GM21576 (cell line): ENCODE measurements around the gene CTNND2.

Experiments
- ATAC-seq: cut with Tn5 transposase; IDR thresholded peaks from one replicate; pipeline ENCODE4 v1.9.1; 2021; ENCODE audit warnings: mild to moderate bottlenecking, moderate library complexity; ENCODE audit not compliant: unreplicated experiment

The CTNND2 gene

DNA sequence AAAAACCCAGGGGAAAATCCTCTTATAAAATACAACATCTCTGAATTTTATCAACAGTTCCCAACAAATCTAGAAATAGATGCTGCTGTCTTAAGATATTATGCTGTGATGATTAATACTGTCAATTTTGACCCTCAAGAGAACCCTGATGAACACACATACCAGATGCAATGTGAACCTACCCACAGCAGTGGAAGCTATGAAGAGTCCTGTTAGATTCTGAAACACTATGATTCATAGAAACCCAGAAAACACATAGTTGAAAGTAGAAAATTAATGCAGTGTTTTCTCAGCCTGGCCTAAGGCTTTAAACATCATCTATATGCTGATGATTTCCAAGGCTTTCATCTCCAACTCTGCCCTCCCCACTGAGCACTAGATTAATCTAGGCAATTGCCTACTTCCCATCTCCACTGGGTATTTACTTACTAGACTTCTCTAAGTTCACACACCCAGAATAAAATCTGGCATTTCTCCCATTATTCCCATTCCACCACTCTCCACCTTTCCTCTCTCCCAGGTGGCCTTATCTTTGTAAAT, 296.2 kb downstream of the CTNND2 start:
- no peak for ATAC-seq

DNA sequence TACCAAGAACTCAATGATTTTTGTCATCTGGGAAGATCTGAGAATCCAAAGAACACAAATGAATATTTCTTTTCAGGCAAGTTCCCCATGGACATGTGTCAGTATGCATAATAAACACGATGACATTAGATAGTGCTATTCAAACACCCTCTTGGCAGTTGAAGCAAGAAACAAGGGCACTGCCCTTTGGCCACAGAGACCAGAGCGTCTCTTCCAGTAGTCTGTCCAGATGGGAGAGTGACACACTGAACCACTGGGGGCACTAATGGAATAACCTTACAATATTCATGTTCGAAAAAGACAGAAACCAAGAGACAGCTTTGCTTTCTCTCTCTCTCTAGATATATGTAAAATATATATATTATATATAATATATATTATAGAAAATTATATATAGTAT, 301.9 kb downstream of the CTNND2 start:
- no peak for ATAC-seq

DNA sequence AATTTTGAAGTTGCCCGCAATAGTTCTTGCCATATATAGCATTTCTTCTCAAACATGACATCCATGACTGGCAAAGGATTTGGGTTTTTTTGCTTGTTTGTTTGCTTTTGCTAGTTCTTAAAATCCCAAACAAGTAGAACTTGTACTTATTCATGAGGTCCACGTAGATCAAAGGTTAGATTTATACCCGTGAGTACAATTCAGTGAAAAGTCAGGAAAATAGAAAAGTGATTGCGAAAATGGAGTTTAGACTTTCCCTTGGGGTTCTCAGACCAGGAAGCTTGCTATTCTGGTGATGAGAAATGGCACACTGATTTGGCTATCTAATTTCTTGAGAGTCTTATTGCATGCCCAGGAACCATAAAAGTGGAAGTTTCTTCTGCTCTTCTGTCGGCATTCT, 304.7 kb downstream of the CTNND2 start:
- ATAC-seq = no peak

DNA sequence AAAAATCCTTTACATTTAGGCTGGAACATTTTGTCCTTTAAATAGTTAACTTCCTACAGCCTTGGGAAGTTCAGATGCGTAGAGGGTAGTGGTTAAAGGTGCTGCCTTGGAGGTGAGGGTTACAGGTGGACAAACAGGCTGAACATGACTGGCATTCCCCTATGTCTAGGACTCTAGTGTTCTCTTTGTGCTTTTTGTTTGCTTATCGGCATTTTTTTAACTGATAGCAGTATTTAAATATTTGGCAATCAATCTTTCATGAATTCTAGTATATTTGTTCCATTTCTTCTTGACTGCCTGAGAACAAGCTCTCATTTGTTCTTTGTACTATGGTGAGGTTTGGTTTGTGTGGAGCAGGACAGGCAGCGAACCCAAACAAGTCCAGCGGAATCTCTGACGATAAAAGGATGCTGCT, 307.6 kb downstream of the CTNND2 start:
- ATAC-seq = no peak

DNA sequence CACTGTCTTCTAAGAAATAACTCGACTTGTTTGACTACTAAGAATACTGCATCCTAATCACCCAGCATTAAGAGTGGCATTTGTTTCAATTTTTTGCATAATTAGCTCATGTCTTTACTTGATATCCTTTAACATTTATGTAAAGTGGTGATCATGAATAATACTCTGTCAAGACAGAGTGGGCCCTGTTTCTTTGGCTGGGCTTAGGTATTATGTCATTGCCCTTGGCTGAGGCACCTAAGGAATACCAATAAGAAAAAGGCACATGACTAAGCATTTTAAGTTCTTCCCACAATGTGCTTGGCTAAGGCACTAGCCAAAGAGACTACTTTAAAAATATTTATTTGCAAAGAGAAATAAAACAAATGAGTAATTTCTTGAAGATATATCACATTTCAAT, 308.1 kb downstream of the CTNND2 start:
- no peak for ATAC-seq

DNA sequence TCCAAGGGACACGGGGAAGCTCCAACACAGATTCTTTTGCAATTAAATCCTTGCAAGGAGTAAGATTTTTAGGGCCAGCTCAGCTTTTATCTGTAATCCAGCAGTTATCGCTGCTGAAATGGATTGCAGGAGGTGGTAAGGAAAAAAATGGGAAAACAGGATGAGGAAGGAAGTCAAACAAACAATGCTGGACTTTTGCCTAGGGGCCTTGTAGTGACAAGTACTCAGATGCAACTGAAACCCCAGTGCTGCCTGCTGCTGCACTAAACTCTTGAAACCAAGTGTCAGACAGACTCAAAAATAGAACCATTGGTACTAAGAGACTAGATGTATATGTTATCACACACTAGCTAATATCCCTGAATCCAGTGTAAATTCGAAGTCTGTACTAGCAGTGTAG, 309.2 kb downstream of the CTNND2 start:
- ATAC-seq = no peak

DNA sequence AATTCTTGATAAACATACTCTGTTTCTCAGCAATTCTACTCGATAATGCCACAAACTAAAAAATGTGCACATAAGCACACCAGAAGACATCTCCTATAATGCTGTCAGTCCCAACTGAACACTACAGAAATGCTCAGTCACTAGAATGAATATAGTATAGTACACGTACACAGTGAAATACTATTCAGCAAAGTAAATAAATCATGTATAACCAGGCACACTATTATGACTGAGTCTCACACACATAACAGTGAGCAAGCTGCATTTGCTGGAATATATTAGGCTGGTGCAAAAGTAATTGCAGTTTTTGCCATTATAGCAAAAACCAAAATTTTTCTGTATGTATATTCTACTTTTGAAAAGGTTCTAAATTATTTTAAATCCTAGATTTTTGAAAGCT, 310.2 kb downstream of the CTNND2 start:
- ATAC-seq = no peak

DNA sequence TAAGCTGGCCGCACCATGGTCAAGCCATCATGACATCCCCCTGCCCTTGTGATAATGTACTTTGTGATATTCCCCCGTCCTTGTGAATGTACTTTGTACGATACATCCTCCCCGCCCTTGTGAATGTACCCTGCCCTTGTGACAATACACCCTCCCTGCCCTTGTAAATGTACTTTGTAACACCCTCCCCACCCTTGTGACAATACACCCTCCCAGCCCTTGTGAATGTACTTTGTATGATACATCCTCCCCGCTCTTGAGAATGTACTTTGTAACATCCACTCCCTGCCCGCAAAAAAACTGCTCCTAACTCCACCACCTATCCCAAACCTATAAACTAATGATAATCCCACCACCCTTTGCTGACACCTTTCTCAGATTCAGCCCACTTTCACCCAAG, 313.8 kb downstream of the CTNND2 start:
- no peak for ATAC-seq

DNA sequence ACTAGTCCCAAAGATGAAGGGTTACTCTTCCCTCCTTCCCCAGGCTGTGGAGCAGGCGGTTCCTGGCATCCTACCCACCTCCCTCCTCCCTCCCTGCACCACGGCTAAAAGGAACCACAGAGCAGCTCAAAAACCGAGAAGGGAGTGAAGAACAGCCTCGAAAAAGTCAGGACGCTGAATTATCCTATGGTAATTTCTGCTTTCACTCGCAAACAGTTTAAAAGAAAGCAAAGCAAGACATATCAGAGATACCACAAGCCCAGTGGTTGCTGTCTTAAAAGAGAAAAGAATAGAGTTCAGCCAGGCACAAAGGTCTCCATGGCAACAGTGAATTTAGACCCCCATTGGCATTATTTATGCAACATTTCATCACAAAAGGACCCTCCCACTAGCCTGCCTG, 315.4 kb downstream of the CTNND2 start:
- no peak for ATAC-seq

DNA sequence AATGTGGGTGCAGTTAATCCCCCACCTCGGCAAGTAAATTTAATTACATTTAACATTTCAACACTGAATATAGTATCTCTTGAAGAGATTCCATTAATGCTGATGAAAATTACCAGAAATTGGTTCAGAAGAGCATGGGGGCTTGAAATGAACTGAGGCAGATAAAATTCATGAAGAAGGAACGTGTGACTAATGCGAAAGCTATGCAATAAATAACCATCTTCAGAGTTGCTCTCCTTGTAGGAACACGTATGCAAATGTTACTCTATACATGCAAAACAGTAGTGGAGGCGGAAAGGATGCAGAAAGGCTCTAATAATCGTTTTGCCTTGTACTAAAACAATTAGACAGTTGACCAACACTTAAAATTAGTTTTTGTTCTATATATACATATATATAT, 320.2 kb downstream of the CTNND2 start:
- ATAC-seq = no peak

DNA sequence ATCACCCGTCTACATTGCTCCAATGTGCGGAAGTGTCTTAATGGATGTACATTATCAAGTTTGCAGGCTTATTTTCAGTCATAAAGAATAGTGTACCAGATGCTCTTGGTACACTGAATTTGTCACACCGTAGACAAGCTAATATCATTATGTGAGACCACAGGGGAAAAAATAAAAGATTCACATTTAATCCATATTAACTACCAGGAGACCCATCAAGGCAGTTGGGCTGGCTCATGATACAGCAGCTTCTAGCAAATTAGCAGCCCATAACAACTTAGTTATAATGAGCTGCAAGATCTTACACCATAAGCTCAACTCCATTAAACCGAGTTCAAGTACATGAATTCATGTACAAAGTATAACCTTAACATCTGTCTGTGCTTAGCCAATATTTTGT, 324.9 kb downstream of the CTNND2 start:
- ATAC-seq = no peak

DNA sequence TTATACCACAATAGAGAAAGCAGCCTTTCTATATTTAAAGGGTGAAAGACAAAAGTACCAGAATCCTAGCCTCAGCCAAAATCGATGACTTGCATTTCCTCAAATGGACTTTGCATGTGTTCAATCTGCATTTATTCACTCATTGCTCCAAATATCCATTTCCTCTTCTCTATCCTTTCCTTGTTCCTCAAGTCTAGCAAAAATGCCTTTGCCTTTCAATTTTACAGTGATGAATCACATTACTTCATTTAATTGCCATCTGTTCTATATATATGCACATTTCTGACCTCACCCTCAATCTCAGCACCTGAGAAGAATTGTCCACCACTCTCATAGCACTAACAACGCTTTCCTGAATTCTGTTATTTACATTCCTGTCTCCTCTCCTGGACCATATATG, 329.5 kb downstream of the CTNND2 start:
- no peak for ATAC-seq

DNA sequence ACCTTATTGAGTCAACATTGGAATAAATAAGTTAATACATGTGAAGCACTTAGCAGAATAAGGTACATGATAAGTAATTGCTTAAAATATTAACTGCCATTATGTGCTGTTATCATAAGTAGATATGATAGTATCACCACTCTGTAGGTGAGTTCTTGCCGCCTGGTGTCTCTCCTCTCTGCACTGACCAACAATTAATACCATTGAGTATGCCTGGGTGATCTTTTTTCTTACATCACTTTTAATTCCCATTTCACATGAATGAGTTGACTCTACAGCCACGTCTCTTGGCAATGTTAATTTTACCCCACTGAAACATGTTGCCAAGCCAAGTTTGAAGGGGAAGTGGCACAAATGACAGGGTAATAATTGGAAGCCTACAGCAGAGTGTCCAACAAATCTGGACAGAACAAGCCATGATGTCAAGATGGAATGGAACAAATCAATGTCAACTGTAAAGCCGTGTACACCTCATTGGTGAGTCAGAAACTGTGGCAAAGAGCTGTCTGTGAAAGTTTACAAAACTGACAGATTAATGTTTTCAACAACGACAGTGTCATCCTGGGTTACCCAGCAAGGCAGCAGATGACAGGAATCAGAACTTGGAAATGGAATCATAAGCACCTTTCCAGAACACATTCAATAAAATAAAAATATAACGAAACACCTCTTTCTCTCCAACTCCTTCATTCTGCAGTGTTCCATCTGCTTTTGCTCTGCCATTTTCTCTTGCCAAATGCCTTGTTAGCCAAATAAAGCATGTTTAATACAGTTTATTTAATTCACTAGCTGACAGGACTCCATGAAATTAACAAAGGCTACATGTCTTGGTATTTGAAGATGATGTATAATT, 330.9 kb downstream of the CTNND2 start:
- no peak for ATAC-seq

DNA sequence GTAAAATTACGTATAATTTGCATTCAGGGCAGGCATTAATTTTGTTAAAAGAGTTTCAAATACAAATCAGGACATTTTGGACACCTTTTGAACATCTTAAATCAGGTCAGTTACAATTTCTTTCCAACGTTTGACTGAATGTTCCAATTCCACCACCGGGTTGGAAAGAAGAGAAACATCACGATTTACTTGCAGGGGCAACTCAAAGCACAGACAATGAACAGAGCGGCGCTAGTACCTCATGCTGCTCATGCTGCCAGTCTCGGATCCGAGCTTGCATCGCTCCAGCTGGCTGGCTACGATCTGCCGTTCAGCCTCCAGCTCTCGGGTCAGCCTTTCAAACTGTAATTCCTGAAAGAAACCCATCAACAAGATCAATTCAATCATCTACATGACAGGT, 339.5 kb downstream of the CTNND2 start:
- ATAC-seq = no peak

DNA sequence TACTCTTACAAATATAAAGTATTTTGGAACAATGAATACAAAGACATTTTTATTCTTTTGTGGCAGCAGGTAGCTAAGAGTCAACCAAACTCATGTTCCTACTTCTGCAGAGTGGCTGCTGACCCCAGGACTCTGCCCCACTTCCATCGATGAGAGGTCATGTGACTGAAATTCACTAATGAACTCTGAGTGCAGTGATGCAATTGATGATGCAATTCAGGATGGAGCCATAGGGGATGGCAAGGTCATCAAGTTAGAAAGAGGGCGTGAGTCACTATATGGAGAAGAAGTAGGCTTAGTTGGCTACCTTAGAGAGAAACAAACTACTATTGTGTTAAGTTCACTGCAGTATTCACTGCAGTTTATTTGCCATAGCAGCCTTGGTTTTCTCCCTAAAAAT, 340.4 kb downstream of the CTNND2 start:
- ATAC-seq = no peak

DNA sequence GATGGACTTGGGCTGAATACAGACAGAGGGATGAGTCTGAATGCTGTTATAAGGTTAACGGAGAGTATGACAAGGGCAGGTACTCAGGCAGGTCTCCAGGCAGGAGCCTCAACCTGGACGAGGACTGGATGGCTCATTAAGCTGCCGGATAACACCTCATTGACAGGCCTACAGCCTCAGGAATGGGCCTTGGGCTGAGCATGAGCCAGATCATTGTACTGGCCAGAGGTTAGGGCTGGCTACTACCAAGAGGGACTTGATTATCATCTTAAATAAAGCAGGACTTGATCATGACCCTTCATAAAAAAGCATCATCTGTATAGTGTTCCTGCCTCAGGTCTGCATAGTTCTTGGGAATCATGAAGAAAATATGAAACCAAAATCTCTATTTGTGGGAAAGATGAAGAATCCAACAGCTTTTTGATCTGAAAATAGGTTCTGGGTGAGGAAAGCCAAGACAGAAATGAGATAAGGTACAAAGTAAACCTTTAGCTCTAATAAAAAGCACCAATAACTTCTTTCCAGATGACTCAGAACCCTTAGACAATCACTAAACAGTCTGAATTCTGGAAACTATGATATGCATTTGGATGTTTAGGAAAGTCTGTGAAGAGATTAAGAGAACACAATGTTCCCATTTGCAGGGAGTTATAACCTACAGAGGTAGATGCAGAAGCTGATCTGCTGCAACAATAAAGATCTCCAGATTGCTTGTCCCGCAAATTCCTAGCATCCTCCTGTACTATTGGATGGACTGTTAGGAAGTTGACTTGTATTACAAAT, 343.1 kb downstream of the CTNND2 start:
- no peak for ATAC-seq

DNA sequence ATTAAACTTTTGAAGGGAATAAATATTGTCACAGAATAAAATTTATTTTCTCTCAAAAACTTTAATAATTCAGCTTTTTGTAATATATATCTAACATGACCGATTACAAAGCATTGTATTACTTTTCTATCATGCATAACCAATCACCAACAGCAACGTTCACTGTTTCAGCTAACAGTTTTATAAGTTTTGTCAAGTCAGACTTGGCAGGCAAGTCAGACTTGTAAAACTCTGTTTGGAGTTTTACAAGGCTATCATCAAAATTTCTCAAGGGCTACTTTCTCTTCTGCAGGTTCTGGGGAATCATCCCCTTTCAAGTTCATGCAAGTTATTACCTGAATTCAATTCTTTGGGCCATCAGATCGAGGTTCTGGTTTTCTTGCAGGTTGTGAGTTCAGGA, 347.2 kb downstream of the CTNND2 start:
- no peak for ATAC-seq

DNA sequence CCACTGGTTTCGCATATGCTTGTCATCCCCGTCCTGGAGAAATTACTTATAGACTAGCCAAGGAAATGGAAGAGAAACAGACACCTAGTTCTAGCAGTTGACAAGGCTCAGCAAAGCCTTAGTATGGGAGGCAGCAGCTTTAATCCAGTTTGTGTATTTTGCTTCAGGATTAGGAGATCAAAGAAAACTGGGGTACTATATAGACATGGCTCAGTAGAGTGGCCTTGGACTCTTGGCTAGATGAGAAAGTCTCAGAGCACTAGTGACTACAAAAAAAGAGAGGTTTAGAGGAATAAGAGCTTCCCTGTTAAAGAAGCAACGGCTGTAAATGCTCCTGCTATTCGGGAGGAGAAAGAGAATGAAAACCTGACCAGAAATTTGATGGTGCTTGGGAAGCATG, 349.1 kb downstream of the CTNND2 start:
- no peak for ATAC-seq

DNA sequence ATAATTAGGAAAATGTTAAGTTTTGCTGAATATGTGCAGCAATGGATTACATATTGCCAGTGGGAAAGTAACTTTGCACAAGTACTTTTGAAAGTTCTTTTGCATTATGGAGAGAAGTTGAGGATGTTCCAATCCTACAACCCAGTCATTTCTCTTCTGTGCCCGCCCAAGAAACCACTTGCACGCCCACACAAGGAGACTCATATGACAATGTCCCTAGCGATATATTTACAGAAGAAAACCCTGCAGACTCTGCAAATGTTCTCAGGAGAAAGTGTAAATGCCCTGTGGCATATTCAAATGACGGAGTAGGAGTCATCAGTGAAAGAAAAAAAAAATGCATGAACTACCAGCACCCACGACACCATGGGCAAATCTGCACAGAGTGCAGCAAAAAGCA, 356.5 kb downstream of the CTNND2 start:
- no peak for ATAC-seq

DNA sequence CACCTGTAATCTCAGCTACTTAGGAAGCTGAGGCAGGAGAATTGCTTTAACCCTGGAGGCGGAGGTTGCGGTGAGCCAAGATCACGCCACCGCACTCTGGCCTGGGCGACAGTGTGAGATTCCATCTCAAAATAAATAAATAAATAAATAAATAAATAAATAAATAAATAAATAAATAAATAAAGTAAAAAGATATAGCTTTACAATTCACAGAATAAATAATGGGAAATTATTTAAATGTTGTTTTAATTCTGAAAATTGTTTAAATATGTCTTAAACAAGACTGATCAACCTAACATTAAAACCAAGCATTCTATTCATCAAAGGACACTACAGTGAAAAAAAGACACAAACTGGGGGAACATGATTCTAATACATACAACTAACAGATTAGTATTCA, 357.1 kb downstream of the CTNND2 start:
- no peak for ATAC-seq

DNA sequence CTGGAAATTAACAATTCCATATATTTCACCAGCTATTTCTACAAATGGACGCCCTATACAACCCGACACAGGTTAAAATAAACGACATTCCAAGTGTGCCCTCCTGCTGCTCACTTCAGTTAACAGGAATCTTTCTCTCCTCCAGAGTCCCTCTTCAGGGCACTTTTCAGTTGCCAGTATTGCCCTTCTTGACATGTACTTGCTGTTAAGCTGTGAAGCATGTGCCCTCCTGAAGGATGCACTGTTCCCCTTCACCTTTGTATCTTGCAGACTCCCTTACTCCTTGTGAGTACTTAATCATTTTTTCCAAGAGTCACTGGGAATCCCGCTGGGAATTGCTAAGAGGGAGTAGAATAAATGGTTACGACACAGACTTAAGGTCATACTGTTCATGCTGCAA, 364.1 kb downstream of the CTNND2 start:
- ATAC-seq = no peak
